GM18511 (cell line): ENCODE results near the gene GRIK1.
"Not testable (repeated sequence)": the region's sequence is repeated elsewhere in the genome, so short reads cannot be mapped to it uniquely, and the experiment has no call there.

ENCODE experiments used
- ATAC-seq: cut with Tn5 transposase; IDR thresholded peaks from one replicate; pipeline ENCODE4 v1.9.1; 2021; ENCODE audit warnings: mild to moderate bottlenecking, moderate library complexity; ENCODE audit not compliant: unreplicated experiment

GRIK1 gene

DNA sequence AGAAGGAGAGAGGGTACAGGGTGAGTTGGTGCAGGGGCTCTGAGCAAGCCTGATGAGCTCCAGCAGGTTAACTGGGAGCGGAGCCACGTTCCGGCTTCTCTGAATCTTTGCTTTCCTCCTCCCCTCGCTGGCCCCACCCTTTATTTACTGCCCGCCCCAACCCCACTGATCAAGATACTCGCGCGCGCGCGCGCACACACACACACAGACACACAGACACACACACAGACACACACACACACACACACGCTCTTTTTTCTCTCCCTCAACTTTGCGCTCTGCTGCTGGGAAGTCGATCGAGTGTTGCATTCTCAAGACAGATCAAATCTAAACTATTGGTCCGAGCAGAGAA lies at the start of gene GRIK1:
Gene GRIK1 (minus strand): TSS at position 73 of the 352 bp plus-strand sequence.
- no peak for ATAC-seq

DNA sequence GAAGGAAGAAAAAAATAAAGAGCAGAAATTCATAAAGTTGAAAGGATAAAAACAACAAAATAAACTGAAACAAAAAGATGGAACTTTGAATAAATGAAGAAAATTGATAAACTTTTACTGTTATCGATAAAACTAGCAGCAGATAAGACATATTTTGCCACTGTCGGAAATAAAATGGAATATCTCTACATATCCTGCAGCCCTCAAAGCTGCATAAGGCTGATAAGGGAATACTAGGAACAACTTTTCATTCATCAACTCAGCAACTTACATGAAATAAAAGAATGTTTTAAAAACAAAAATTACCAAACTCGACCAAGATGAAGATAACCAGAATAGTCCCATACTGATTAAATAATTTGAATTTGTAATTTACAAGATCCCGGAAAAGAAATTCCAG lies 48.0 kb upstream of the GRIK1 start:
- ATAC-seq: no peak

DNA sequence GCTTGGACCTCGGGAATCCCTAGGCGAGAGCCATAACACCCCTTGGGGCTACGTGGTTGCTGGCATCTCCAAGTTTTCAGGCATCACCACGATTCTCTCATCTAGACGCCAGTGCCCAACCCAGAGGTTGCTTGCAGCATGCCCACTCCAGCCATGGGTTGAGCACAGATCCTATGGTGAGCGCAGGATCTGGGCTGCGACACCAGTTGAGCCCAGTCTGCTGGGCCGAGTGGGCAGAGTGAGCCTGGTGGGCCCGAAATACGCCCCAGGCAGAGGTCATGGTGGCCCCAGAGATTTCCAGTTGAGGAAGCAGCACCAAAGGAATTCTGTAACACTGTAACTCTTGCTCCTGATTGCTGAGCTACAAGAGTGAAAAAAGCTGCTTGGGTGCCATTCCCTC lies 46.1 kb upstream of the GRIK1 start:
- ATAC-seq: no peak

DNA sequence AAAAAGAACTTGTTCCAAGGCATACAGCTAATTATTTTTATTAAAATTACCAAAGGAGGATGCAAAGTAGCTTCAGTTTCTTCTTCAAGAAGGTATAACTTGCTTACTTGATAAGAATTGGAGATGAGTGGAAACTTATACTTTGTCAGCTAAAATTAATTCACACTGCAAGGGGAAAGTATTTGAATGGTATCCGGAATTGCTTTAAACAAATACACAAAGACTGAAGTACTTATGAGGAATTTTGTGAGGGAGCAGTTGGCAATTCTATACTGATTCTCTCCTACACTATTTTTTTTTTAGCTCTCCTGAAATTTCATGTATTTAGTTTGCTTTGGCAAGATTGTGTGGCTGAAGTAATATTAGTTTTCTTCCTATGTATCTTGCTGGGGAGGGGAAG lies 39.2 kb upstream of the GRIK1 start:
- no peak for ATAC-seq

DNA sequence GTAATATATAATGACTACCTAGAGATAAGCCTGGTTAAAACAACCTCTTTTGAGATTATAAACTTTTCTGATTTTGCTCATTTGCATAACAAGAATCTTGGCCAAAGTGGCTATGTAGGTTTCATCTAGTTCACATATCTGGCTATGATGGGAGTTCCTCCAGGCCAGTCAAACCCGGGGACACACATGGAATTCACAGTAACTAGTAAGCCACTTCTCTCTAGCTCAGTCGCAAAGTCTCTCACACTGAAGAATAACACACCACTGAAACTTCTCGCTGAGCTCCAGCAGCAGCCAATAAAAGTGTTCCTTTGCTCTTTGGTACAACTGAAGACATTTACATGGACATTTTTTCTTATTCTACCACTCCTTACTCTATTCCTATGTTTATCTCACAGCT lies 36.0 kb upstream of the GRIK1 start:
- no peak for ATAC-seq

DNA sequence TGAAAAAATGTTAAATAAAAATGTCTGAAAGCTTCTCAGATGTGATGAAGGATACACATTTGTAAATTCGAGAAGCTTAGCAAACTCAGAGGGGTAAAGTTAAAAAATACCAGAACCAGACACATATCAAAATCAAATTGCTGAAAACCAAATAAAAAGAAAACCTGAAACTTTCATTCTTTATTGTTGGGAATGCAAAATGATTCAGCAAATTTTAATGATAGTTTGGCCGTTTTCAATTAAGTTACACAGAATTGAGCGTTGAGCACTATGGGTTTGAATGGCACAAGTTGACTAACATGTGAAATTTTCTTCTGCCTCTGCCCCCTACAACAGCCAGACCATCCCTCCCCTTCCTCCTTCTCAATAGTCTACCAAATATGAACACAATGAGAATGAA lies 33.5 kb upstream of the GRIK1 start:
- ATAC-seq: no peak

DNA sequence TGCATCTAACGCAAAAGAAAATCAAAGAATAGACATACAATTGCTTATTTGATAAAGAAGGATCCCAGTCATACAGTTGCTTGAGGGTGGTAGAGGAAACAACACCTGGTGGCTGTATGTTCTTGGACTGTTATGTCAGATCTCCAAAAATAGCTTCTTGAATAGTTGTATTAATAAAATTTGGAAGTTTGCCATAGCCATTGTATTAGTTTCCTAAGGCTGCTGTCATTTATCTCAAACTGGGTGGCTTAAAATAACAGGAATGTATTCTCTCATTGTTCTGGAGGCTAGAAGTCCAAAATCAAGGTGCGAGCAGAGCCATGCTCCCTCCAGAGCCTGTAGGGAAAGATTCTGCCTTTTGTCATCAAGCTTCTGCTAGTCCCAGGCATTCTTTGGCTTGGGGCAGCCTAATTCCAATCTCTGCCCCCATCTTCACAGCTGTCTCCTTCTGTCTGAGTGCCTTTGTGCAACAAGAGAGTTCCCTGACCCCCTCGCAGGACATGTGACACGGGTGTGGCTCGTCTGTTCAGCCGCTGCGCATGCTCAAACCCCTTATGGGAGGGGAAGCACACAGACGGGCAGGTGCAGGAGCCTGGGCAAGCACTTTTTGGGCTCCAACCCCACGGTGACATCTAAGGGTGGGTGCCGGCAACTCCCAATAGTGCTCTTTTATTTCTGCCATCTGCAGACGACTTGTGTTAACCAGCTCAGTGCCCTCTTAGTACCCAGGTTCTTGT lies 21.7 kb upstream of the GRIK1 start:
- ATAC-seq: no peak

DNA sequence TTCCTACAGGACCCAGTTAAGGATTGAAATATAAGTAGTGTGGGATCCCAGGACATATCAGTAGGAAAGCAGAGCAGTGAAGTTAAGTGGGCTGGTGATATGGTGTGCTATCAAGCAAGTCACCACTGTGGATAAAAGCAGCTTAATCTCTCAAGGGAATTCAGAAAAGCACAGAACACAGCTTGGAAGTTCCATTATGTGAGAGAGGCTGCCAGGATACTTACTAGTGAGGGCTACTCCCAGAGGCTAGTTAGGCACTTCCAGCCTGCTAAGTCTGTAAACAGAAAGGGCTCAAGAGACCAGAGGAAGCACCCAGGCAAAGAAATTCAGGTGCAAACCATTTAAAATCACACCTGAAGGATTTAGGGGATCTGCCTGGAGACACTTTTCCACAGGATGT lies 18.8 kb upstream of the GRIK1 start:
- ATAC-seq: no peak

DNA sequence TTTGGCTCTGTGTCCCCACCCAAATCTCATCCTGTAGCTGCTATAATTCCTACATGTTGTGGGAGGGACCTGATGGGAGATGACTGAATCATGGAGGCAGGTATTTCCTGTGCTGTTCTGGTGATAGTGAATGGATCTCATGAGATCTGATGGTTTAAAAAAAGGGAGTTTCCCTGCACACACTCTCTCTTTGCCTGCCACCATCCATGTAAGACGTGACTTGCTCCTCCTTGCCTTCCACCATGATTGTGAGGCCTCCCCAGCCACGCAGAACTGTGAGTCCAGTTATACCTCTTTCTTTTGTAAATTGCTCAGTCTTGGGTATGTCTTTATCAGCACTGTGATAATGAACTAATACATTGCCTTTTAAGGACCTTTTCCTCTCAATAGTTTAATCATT lies 18.2 kb upstream of the GRIK1 start:
- ATAC-seq: not testable (repeated sequence)

DNA sequence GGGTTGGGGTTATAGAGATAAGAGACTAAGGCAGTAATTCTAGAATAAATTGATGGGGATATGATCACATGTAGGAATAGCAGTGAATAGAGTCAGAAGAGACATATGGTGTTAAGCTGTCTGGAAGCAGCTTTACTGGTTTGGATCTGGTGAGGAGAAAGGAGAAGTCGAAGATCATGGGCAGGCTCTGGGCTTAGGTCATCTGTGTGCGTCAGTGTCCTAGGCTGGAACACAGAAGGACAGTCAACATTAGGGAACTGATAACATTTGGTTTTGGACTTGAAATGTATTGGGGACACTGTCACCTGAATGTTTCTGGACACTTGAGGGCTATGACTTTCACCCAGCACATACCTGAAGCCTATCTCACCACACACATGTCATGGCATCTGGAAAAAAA lies 13.9 kb upstream of the GRIK1 start:
- ATAC-seq: no peak

DNA sequence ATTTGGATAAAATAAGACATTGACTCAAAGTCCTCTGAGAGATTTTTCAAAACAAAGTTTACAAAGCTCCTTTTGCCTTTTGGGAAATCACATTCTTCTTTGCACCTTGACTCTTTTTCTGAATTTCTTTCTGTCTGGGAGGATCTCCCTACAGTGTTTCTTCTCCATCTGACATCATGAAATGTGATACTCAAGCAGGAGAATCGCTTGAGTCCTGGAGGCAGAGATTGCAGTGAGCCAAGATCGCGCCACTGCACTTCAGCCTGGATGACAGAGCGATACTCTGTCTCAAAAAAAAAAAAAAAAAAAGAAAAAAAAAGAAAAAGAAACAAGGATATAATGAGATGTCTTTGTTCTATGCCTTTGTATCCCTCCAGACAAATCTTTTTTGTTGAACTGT lies 13.3 kb upstream of the GRIK1 start:
- ATAC-seq: no peak

DNA sequence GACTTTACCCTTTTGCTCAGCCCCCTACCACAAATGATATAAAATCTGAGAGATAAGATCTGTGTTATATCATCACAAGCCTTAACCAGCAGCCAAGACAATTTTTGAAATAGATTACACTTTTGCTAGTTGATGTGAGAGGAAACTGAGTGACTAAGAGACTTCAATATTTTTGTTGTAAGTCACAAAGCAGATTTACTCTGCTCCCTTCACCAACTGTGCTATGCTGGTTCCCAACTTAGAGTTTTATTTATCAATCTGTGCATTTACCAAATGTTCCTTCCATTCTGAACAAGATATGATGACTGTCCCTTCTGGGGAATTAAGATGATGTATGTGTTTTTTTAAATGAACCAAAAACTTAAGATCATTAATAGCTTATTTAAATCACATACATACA lies 12.1 kb upstream of the GRIK1 start:
- ATAC-seq: no peak

DNA sequence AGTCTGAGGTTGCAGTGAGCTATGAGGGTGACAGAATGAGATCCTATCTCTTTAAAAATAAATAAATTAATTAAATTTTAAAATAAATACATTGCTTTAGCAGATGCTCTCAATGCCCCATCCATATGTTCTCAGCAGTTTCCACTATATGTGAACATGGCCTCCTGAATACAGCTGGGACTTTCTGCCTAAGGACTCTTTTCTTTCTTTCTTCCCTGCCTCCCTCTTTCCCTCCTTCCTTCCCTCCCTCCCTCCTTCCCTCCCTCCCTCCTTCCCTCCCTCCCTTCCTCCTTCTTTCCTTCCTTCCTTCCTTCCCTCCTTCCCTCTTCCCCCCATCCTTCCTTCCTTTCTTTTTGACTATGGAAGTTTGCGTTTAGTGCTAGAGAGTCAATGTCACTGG lies 10.2 kb upstream of the GRIK1 start:
- no peak for ATAC-seq

DNA sequence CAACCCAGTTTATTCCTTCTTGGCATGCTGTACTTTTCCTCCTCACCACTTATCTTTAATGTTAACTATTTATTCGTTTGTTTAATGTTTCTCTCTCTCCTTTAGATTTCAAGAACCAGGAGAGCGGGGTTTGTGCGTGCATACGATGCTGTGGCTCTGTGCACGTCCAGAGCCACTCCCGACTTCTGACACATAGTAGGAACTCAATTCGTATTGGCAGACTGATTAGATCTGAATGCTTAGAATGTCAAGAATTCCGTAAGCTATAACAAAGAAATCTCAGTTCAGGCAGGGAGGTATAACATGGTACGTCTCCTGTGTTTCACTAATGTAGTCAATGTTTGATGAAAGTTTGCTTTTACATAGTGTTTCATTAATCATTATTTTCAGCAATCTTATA lies 7.3 kb upstream of the GRIK1 start:
- ATAC-seq: no peak

DNA sequence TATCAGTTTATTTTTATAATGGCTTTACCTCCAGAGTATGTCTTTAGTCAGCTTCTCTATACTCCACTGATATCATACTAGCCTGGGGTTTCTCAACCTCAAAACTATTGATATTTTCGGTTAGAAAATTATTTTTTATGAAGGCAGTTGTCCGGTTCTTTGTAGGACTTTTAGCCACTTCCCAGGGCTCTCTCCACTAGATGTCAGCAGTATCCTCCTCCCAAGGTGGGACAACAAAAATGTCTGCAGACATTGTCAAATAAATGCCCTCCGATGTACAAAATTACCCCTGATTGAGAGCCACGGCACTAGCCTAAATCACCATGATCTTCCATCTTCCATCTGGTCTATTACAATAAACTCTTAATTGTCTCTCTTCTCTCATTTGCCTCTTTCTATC lies 4.1 kb upstream of the GRIK1 start:
- no peak for ATAC-seq

DNA sequence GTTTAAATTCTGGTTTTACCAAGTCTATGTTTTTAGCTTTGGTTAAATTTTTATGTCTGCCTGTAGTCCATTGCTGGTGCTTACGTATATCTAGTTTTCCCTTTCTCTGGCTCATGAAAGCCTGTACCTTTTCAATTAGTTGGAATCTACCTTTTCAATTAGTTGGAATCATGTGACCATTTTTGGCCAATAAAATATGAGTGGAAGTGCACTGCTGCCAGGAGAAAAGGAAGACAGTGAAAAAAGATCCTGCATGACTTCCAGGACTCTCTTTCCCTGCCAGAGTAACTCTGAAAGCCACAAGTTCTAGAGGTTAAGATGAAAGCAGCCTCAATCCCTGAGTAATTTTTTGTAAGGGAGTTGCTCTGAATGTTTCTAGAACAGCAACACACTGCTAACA lies 2.2 kb upstream of the GRIK1 start:
- no peak for ATAC-seq

DNA sequence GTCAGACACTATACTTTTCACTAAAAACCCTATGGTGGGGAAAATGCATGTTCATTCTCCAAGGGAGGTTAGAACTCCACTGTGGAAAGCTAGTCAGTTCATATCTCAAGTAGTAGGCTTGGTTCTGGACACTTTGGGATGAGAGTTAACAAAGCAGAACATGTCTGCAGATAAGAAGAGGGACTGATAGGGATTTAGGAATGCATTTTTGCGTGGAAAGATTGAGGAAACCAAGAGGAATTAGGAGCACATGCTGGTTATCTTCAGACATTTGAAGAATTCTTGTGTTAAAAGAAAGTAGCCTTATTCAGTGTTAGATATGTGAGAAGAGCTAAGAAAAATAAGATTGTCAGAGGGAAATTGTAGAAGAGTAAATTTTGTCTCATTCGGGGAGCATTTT lies 1.2 kb upstream of the GRIK1 start:
- ATAC-seq: no peak

DNA sequence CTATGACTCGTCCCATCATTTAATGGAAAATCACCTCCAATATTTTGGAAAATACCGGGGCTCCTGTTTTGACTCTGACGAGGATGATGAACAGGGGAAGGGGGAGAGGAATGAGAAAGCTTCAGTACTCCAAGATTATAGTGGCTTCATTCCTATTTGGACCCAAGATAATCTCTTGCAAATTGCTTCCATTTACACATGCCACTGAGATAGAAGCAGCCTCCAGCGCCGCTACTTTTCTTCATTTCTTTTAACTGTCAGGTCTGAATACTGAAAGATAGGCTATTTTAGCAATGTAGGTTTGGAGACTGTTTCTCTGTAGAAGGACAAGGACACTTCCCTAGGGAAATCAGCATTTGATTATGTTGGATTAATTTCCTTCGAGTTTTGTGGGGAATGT lies 565 bp upstream of the GRIK1 start:
- no peak for ATAC-seq

DNA sequence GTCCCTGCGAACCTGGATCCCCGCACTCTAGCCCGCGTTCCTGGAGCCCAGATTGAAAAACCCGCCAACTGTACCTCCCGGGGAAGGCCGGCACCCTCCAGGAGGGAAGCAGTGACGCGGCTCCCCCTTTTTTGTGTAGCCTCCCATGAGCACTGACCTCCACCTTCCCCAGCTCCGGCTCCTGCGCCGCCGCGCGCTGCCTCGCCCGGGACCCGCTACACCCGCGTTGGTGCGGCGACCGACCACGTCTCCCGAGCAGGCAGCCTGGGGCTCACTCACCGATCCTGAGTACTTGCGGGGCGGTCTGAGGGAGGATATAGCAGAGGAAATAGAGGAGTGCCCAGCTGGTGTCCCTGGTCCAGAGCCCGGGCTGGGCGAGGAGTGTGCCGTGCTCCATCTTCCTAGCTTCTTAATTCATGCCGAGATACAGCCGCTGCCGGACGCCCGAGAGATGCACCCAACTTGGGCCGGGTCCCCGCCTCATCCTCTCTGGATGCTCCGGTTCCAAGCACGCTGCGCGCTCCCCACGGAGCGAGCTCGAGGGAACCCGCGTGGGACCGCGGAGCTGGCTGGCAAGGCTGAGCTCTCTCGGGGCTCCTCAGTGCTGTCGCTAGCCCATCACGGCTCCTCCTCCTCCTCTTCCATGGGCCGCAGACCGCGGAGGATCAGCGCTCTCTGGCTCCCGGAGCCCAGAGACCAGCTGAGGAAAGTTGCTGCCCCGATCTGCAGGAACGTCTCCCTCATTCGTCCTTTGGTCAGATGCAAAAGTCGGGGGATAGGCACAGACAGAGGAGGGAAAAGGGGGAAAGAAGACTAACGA lies 482 bp downstream of the GRIK1 start:
- no peak for ATAC-seq

DNA sequence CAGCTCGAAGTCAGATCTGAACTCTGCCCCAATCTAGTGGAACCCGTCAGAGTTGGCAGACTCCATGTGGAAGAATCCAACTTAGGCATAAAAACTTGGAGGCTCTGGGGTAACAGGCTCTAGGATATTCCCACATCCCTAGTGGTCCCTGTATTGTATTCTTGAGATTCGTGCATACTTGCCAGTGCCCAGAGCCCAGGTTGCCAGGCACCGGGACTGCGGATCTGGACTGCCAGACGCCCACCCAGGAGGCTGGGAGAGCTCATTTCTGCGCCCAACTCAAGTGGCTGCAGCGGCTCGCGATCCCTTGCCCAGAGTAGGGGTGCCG lies 1.1 kb downstream of the GRIK1 start:
- ATAC-seq: no peak

DNA sequence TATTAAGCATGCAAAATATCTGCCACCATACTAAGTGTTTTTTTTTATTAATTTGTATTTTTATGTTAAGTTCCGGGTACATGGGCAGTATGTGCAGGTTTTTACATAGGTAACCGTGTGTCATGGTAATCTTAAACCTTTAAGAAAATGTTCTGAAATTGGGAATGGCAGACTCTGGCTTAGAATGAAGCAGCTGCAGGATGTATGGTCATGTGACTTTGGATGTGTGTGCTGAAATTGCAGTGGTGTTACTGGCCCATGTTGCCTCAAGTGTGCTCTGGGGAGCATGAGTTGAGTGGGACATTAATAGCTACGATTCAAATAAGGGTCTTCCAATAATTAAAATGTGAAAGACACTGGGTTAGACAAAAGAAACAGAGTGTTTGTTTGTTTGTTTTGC lies 6.7 kb downstream of the GRIK1 start:
- ATAC-seq: no peak

DNA sequence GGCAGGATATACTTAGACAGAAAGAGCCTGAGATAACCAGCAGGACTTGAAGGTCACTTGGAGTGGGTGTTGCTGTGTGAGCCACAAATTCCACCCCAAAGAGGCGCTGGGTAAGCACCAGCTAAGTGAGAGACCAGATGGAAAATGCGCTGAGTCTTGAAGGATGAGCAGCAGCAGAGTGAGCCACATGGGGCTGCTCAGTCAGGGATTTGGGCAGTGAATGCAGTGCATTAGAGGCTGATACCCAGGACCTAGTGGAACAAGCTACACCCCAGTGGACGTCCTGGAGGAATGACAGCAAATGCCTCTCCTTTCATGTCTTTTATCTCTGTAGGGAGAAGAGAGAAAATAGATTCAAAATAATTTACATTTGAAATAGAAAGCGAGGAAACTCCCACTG lies 11.3 kb downstream of the GRIK1 start:
- ATAC-seq: no peak

DNA sequence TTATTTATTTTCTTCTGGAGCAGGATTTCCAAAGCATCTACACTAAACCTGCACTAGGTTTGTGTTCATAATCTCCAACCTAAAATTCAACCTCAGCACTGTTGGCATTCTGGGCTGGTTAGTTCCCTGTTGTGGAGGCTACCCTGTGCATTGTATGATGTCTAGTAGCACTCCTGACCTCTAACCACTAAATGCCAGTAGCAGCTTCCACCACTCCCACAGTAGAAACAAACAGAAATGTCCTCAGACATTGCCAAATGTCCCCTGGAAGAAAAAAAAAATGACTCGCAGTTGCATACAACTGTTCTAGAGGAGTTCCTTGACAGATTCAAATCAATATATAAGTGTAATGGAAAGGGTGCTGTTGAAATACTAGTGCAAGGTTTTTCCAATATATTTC lies 18.9 kb downstream of the GRIK1 start:
- ATAC-seq: no peak
